ENCODE measurements around the gene ZNF277.

GRCh38 chr7:112167147-112167546 lies 39.3 kb upstream of the ZNF277 start:
- TF ChIP-seq PRDM10 (tag by site-specific recombination; IDR thresholded peaks at IDR 0.05) (no peak), MYNN (tag by site-specific recombination; IDR thresholded peaks at IDR 0.05; ENCODE audit: borderline replicate concordance) (no peak), ZNF274 (IDR thresholded peaks at IDR 0.05; ENCODE audit: low read length) (no peak), ZNF274 (tag by site-specific recombination; IDR thresholded peaks at IDR 0.05; ENCODE audit: borderline replicate concordance) (no peak), PRDM4 (tag by site-specific recombination; IDR thresholded peaks at IDR 0.05) (no peak), ZNF776 (tag by site-specific recombination; IDR thresholded peaks at IDR 0.05; ENCODE audit: borderline replicate concordance) (no peak), PBX3 (CRISPR knock-in tag; IDR thresholded peaks at IDR 0.05) (no peak)
